IPS-15b (cell line): ENCODE data around the gene GALR2.
"Not testable (repeated sequence)": the region's sequence is repeated elsewhere in the genome, so short reads cannot be mapped to it uniquely, and the experiment has no call there.

Experiments
- H3K27me3 ChIP-seq: one replicate; pipeline ENCODE4 v1.6.1; 2013; ENCODE audit warnings: low read length; ENCODE audit not compliant: control insufficient read depth, insufficient read depth
- H3K36me3 ChIP-seq: one replicate; pipeline ENCODE4 v1.6.1; 2013; ENCODE audit warnings: low read length; ENCODE audit not compliant: control insufficient read depth, insufficient read depth
- H3K4me1 ChIP-seq: one replicate; pipeline ENCODE4 v1.6.1; 2013; ENCODE audit warnings: mild to moderate bottlenecking, low read length; ENCODE audit not compliant: control insufficient read depth, insufficient read depth
- H3K4me3 ChIP-seq: one replicate; pipeline ENCODE4 v1.5.1; 2013; ENCODE audit warnings: low read depth, low read length
- H3K9ac ChIP-seq: one replicate; pipeline ENCODE4 v1.6.1; 2013; ENCODE audit warnings: low read depth, mild to moderate bottlenecking, low read length
- H3K9me3 ChIP-seq: one replicate; pipeline ENCODE4 v1.6.1; 2013; ENCODE audit warnings: mild to moderate bottlenecking, low read length; ENCODE audit not compliant: control insufficient read depth, insufficient read depth

GALR2 gene

GRCh38 chr17:76053246-76054111, 21.1 kb upstream of the GALR2 start:
- Histone ChIP-seq H3K36me3 (peaks cover 20% of the 10 kb centered on the region), H3K9me3 (no peaks in the 10 kb centered on the region), H3K9ac (no peak overlapping the region), H3K27me3 (no peaks in the 10 kb centered on the region), H3K4me1 (no peaks in the 10 kb centered on the region), H3K4me3 (no peak overlapping the region)

- Histone ChIP-seq H3K9ac (no peak overlapping the region), H3K27me3 (no peaks in the 10 kb centered on the region), H3K4me1 (no peaks in the 10 kb centered on the region), H3K4me3 (no peak overlapping the region), H3K36me3 (peaks cover 24% of the 10 kb centered on the region), H3K9me3 (no peaks in the 10 kb centered on the region)
Observed at GRCh38 chr17:76054112-76054476, 20.5 kb upstream of the GALR2 start.

GRCh38 chr17:76056882-76057281, 17.7 kb upstream of the GALR2 start:
- Histone ChIP-seq H3K9me3 (no peaks in the 10 kb centered on the region), H3K36me3 (peaks cover 28% of the 10 kb centered on the region), H3K27me3 (no peaks in the 10 kb centered on the region), H3K4me3 (no peak overlapping the region), H3K9ac (no peak overlapping the region), H3K4me1 (no peaks in the 10 kb centered on the region)

DNA sequence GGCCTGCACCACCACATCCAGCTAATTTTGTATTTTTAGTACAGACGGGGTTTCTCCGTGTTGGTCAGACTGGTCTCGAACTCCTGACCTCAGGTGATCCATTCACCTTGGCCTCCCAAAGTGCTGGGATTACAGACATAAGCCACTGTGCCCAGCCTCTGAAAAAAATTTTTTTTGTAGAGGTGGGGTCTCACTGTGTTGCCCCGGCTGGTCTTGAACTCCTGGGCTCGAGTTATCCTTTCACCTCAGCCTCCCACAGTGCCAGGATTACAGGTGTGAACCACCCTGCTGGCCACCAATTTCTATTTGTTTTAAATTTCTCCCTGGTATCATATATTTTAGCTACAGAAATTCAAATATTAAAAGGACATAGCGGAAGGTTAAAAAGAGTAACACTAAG, 16.3 kb upstream of the GALR2 start:
- H3K4me1 ChIP-seq, H3K4me3 ChIP-seq: not testable (repeated sequence)
- peaks cover 26% of the 10 kb centered on the region for H3K36me3 ChIP-seq

GRCh38 chr17:76063875-76064546, 10.6 kb upstream of the GALR2 start:
- Histone ChIP-seq H3K27me3 (no peaks in the 10 kb centered on the region), H3K4me3 (no peak overlapping the region), H3K36me3 (peaks cover 48% of the 10 kb centered on the region), H3K9ac (no peak overlapping the region), H3K4me1 (no peaks in the 10 kb centered on the region), H3K9me3 (no peaks in the 10 kb centered on the region)

More for the DNA sequence above, 16.3 kb upstream of the GALR2 start:
- H3K9ac ChIP-seq, H3K27me3 ChIP-seq, H3K9me3 ChIP-seq: not testable (repeated sequence)

DNA sequence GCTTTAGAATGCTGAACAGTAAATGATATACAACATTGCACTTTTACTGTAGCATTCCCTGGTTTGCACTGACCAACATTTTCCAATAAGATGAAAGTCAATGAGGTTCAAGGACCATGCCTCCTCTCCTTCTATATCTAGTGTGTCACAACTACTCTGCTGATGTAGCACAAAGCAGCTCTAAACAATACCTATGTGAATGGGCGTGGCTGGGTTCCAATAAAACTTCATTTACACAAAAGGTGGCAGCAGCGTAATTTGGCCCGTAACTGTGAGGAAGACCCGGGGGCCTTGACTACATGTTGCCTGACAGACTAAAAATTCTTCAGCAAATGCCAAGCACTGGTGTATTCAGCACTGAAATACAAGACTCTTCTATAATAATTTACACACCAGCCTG, 8.8 kb upstream of the GALR2 start:
- H3K4me1 ChIP-seq, result no peaks in the 10 kb centered on the region
- no peaks in the 10 kb centered on the region for H3K27me3 ChIP-seq
- H3K9ac ChIP-seq, result no peak overlapping the region
- H3K4me3 ChIP-seq, result no peak overlapping the region
- H3K9me3 ChIP-seq, result no peaks in the 10 kb centered on the region
- peaks cover 40% of the 10 kb centered on the region for H3K36me3 ChIP-seq

DNA sequence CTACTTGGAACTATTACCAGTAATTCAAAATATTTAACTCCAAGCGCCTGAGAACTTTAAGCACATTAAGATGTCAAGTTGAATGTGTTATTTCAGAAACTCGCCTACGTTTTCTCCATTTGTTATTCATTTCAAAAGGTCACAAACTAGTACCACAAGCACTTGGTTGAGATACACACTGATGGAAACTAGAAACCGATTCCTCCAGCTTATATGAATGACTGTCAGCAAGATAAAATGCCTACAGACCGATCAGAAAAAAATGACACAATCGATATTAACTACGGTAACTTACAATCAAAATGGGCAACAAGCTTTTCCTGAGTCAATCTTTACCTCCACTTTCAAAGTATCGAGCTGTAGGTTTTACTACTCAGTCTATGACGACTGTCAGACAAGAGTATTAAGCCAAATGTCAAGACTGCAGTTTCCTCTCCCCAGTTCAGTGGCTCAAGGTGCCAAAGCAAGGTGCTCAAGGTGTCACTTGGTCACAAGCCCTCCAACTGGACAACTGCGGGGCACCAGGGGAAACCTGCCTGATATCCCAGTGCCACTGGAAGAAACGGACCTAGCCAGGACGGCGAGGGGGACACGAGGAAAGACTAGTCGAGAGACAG, 2.9 kb upstream of the GALR2 start:
- peak overlapping the region; percentile 51 for H3K9ac ChIP-seq
- peak overlapping the region; percentile 76 for H3K4me3 ChIP-seq
- no peaks in the 10 kb centered on the region for H3K9me3 ChIP-seq
- peaks cover 34% of the 10 kb centered on the region for H3K27me3 ChIP-seq
- H3K36me3 ChIP-seq, result peaks cover 13% of the 10 kb centered on the region
- H3K4me1 ChIP-seq, result peaks cover 3% of the 10 kb centered on the region

DNA sequence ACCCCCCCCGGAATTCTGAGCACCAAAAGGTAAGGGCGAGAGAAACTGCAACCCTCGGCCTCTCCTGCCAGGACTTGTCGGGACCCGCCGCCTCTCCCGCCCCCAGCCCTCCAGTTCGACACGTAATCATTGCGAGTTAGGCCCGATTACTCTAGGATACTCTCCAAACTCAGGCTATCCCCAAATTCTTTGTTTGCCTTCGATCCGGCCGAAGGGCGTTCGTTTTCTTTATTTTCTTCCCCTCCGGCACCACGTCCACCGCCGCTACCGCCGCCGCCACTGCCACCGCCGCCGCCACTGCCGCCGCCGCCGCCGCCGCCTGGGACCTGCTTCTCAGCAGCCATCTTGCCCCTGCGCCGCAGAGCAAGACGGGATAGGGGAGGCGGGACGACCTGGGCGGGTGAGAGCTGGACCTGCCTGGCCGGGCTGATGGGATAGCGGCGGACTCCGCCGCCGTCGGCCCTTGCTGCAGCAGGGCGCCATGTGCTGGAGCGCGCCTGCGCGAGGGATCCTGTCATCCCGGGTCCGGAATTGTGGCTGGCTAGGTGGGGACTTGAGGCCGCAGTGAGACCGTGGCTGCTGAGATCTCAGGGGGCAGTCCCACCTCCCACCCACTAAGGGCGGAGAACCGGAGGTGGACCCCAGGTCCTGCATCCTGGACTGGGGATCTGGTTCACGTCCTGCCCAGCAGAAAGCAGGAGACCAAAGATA, 2.3 kb upstream of the GALR2 start, which contains the start of gene SRP68:
Gene SRP68, minus strand, starts transcription at position 370 of the 711 bp plus-strand sequence. Its CDS starts 26 bp downstream, at position 344.
- Histone ChIP-seq H3K9me3 (no peaks in the 10 kb centered on the region), H3K27me3 (peaks cover 41% of the 10 kb centered on the region), H3K4me3 (peak within 1 kb of the TSS; percentile 76), H3K9ac (peak within 1 kb of the TSS; percentile 70), H3K36me3 (peaks cover 11% of the 10 kb centered on the region), H3K4me1 (peaks cover 6% of the 10 kb centered on the region)

- H3K9ac ChIP-seq, result no peak overlapping the region
- no peaks in the 10 kb centered on the region for H3K9me3 ChIP-seq
- H3K4me3 ChIP-seq, result peak overlapping the region; percentile 60
- no peaks in the 10 kb centered on the region for H3K36me3 ChIP-seq
- peaks cover 68% of the 10 kb centered on the region for H3K27me3 ChIP-seq
- peaks cover 18% of the 10 kb centered on the region for H3K4me1 ChIP-seq
Observed at GRCh38 chr17:76075364-76076145, 974 bp downstream of the GALR2 start.

- Histone ChIP-seq H3K4me3 (peak overlapping the region; percentile 60), H3K9me3 (no peaks in the 10 kb centered on the region), H3K36me3 (no peaks in the 10 kb centered on the region), H3K9ac (no peak overlapping the region), H3K27me3 (peaks cover 68% of the 10 kb centered on the region), H3K4me1 (peaks cover 19% of the 10 kb centered on the region)
Observed at GRCh38 chr17:76076146-76076764, 1.7 kb downstream of the GALR2 start.
